ENCODE measurements around the gene PI4K2A. TPM values are rescaled to one million over a fixed set of nuclear protein-coding genes. Genes with fewer than 3 reads are reported as not detected.
A peak's percentile ranks its signal among the peaks of the same experiment; 100 is the strongest.

PI4K2A gene
- total and polyA plus RNA-seq, 2 of the 4 experiments (the other 2 are of a cell fraction) = 15.8 to 27.3 TPM

GRCh38 chr10:97685395-97685958 lies 45.0 kb downstream of the PI4K2A start (continued):
- no peak for TF ChIP-seq MAFK (IDR thresholded peaks at IDR 0.05; ENCODE audit: low read depth, low read length)

DNA sequence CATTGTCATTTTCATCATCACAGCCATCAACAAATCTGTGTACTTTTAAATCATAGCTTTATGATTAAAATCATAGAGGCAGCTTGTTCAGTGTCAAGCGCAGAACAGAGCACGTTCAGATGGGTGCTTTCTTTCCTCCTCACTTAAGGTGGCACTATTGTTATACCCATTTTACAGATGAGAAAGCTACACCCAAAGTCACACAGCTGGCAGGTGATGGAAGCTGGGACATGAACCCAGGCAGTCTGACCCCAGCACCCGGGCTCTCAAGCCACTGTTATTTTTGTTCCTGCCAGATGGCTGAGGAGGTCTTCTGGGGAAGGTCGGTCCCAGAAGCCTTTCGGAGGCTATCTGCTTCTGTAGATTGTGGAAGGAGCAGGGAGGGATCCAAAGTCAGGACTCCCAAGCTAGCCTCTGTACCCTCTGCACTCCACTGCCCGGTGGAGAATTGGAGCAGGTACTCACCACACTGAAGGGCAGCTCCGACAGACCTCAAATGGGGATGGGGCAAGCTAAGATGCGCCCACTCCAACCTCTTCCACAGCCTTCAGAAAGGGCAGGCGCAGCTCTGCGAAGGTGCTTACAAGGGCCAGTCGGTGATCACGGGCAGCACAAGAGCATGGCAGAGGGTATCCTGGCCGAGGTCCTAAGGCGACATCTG lies 46.0 kb downstream of the PI4K2A start:
- dilution Hi-C loops (cut with HindIII; ENCODE audit: low sequenced_read_pairs, unreplicated experiment) = no loop called here
- Histone ChIP-seq H4K5ac (ENCODE audit: low read depth, low read length) (peak overlapping the region; percentile 78), H3K4ac (ENCODE audit: low read depth, low read length) (peak overlapping the region; percentile 77), H3K79me1 (ENCODE audit: low read depth in 1 of 2, low read length in 2 of 2) (peaks cover 3 to 44% of the 10 kb centered on the region in 2 experiments; a peak in 3 of 4 replicates), H2BK5ac (ENCODE audit: low read depth, low read length, poor library complexity, severe bottlenecking) (peak overlapping the region; percentile 78), H3K4me3 (ENCODE audit: insufficient read depth, low read depth, low read length) (peak overlapping the region; percentile 98), H4K91ac (ENCODE audit: insufficient read depth, low read depth, low read length) (peak overlapping the region; percentile 82), H4K8ac (ENCODE audit: low read depth in 2 of 2, low read length in 2 of 2) (peak overlapping the region in 1 of 2 experiments; percentile 71; a peak in 3 of 4 replicates), H3K9me1 (ENCODE audit: insufficient read depth, low read length) (peaks cover 13% of the 10 kb centered on the region), H3K56ac (ENCODE audit: extremely low read depth, insufficient read depth, low read length) (peak overlapping the region; percentile 83), H3K36me3 (ENCODE audit: control insufficient read depth, insufficient read depth, low read length) (0 out of 2 replicates have a peak, but pooled peaks cover 2% of the 10 kb centered on the region), H2AFZ (replicated peaks; ENCODE audit: low read length, poor library complexity) (peak overlapping the region; percentile 91), H3K4me2 (ENCODE audit: low read depth, low read length) (peak overlapping the region; percentile 96), H2BK20ac (ENCODE audit: low read depth, low read length) (peak overlapping the region; percentile 38; the same call in 1 of the 2 replicates), H4K20me1 (ENCODE audit: insufficient read depth, low read length) (peaks cover 33% of the 10 kb centered on the region), H3K9me3 (ENCODE audit: control insufficient read depth, insufficient read depth, low read length) (no peaks in the 10 kb centered on the region), H3K9ac (ENCODE audit: low read depth, low read length) (peak overlapping the region; percentile 98), H2BK120ac (ENCODE audit: low read depth, low read length) (peak overlapping the region; percentile 60), H3K27ac (ENCODE audit: insufficient read depth, low read length) (peak overlapping the region; percentile 87), H3K14ac (replicated peaks; ENCODE audit: low read depth, low read length) (peak overlapping the region; percentile 77), H3K23ac (ENCODE audit: low read depth, low read length) (peak overlapping the region; percentile 91), H3K4me1 (ENCODE audit: control insufficient read depth, insufficient read depth, low read length) (peaks cover 28% of the 10 kb centered on the region), H2AK9ac (replicated peaks; ENCODE audit: low read depth, low read length, poor library complexity) (peak overlapping the region; percentile 97), H2AK5ac (ENCODE audit: low read depth, low read length) (peak overlapping the region; percentile 74), H3K18ac (ENCODE audit: low read depth, low read length) (peak overlapping the region; percentile 66), H2BK15ac (ENCODE audit: low read depth, low read length) (peak overlapping the region; percentile 5; the same call in 2 of the 3 replicates), H3K27me3 (ENCODE audit: control insufficient read depth, insufficient read depth, low read length) (no peaks in the 10 kb centered on the region)
- WGBS, 2 experiments (ENCODE audit: extremely low coverage in 2 of 2, insufficient read length in 1 of 2) = 16% methylated on average over 5 of the region's 14 CpGs; no CpG with 5 or more reads in 1 of the 2 experiments
- ChIA-PET CTCF (interaction anchor here (0.5 to 1.2 kb wide), 5 partner anchors 15 to 183 kb away, joined by 3 to 5 read pairs (median 3); no protein-coding TSS in a partner anchor), POLR2A (ENCODE audit: unreplicated experiment) (interaction anchor here (0.5 to 1.1 kb wide), 4 partner anchors 10 to 1099 kb away, joined by 3 to 6 read pairs (median 4); no protein-coding TSS in a partner anchor)
- ATAC-seq (ENCODE audit: low read depth) = peak; percentile 0; the same call in 1 of the 2 replicates
- DNase-seq = no peak
- no peak for TF ChIP-seq SMC3 (IDR thresholded peaks at IDR 0.05; ENCODE audit: low read depth, low read length)
- TF ChIP-seq CHD1 (IDR thresholded peaks at IDR 0.05; ENCODE audit: low read depth, low read length) = 0 out of 2 replicates have a peak, but pooled peaks have one; percentile 71
- no peak for TF ChIP-seq BHLHE40 (IDR thresholded peaks at IDR 0.05; ENCODE audit: low read depth, low read length)
- in situ Hi-C loops (cut with MboI; ENCODE audit: low sequenced_read_pairs) = no loop called here
- intact Hi-C loops (cut with micrococcal nuclease) = no loop called here
- TSS peak; percentile 51 for BruUV-seq (replicated peaks)
